Measurements from ENCODE around the gene APEX1.
"Not testable (repeated sequence)": the region's sequence is repeated elsewhere in the genome, so short reads cannot be mapped to it uniquely, and the experiment has no call there.

Gene APEX1

DNA sequence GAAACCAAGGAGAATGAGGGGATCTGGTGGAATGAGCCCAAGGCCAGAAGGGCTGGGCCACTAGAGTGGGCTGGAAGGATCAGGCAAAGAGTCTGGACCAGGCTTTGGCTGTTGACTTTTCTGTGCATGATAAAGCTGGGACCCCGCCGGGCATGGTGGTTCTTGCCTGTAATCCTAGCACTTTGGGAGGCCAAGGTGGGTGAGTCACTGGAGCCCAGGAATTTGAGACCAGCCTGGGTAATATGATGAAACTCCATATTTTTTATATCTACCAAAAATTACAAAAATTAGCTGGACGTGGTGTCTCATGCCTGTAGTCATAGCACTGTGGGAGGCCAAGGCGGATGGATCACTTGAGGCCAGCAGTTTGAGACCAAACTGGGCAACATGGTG is 18.7 kb upstream of the APEX1 start:
- DNase-seq = no peak

DNA sequence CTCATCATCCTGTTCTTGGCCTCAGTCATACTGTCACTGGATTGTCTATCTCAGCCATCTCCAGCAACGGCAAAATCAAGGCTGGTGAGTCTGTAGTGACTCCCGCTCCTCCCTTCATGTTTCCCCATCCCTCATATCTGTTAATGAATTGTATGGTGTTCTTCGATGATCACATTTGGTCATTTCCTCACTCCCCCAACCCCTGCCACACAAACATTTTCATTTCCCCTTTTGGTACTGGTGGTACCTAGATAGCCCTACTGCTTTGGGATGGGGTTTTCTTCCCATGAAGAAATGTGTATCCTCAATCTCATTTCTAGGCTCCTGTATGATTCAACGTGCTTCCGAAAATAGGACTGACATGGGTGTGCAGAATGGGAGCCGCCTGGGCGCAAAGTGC is 16.4 kb upstream of the APEX1 start:
- DNase-seq = no peak

DNA sequence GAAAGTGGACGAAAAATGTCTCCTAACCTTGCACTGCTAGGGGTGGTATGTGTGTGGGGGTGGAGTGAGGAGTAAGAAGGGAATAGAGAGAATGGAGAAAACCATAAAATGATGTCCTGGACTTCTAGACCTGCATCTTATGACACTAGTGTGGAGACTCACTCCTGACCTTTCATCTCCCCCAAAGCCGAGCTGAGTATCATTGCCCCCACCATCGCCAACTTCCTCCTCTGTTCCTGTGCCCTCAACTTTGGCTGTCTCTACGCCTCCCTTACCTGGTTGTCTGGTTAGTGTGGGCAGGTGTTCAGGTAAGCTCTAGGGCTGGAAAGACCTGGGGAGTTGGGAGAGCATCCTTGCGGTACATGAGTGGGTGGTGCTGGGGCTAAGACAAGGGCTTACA is 14.6 kb upstream of the APEX1 start:
- no peak for DNase-seq

DNA sequence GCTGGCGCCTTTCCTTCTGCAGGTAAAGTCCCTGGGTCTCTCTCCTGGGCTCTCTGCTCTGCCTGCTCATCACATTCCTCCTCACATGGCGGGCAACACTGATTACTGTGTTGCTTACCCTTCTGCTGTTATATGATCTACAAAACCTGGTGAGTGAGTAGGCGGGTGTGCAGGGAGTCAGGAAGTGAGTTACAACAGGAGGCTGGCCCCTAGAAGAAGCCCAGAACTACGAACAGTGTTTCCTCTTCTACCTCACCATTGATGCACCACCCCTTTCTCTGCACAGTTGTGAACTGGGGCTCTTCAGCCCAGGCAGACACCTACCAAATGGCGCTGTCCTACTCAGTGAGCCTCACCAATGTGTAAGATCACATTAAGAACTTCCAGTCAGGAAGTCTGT is 14.1 kb upstream of the APEX1 start:
- DNase-seq = peak; percentile 33

DNA sequence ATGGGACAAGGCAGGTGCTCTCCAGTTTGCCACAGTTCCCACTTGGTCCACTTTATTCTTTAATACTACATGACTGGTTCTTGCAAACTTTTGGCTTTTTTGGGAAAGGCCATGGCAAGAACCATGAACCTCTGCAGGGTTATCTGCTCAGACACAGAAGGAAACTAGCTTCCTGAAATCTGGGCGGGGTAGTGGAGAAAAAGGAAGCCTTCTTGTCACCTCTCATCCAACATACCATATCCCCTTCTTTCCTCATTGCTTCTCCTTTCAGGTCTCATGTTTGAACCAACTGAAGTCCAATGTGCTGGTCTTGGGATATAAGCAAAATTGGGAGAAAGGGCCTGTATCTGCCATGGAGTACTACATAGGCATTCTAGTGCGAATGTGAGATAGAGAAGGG is 13.6 kb upstream of the APEX1 start:
- no peak for DNase-seq

DNA sequence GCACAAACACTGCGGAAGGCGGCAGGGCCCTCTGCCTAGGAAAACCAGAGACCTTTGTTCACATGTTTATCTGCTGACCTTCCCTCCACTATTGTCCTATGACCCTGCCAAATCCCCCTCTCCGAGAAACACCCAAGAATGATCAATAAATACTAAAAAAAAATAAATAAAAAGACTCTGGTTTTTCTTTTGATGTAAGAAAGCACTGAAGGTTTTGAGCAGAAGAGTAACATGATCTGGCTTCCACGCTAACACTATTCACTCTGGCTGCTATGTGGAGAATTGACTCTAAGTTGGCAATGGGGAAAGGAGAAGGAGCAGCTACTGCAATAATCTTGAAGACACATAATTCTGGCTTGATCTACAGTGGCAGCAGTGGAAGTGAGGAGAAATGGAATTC is 11.4 kb upstream of the APEX1 start:
- not testable (repeated sequence) for DNase-seq

DNA sequence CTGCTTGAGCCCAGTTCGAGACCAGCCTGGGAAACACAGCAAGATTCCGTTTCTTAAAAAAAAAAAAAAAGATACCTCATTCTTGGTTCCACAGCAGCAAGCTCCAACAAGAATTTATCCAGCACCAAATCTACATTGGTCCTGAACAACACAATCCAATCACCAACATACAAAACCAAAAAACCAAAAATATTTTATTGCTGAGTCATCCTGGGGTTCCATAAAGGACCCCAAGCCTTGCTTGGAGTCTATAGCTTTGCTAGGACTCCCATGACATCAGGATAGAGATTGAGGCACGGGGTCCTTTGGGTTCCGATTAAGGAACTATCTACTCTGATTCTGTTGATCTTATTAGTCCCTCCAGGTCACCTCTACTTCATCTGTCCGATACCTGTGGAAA is 8.1 kb upstream of the APEX1 start:
- DNase-seq = no peak

DNA sequence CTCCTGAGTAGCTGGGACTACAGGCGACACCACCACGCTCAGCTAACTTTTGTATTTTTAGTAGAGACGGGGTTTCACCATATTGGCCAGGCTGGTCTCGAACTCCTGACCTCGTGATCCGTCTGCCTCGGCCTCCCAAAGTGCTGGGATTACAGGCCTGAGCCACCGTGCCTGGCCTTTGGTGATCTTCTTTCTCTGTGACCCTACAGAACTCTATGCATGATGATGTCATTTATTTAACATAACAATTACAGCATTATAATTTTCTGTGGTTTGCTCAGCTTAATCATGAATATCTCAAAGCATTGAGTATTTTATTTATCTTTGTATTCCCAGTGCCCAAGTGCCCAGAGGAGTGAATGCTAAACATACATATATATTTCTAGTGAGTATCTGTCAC is 2.2 kb upstream of the APEX1 start:
- not testable (repeated sequence) for DNase-seq

DNA sequence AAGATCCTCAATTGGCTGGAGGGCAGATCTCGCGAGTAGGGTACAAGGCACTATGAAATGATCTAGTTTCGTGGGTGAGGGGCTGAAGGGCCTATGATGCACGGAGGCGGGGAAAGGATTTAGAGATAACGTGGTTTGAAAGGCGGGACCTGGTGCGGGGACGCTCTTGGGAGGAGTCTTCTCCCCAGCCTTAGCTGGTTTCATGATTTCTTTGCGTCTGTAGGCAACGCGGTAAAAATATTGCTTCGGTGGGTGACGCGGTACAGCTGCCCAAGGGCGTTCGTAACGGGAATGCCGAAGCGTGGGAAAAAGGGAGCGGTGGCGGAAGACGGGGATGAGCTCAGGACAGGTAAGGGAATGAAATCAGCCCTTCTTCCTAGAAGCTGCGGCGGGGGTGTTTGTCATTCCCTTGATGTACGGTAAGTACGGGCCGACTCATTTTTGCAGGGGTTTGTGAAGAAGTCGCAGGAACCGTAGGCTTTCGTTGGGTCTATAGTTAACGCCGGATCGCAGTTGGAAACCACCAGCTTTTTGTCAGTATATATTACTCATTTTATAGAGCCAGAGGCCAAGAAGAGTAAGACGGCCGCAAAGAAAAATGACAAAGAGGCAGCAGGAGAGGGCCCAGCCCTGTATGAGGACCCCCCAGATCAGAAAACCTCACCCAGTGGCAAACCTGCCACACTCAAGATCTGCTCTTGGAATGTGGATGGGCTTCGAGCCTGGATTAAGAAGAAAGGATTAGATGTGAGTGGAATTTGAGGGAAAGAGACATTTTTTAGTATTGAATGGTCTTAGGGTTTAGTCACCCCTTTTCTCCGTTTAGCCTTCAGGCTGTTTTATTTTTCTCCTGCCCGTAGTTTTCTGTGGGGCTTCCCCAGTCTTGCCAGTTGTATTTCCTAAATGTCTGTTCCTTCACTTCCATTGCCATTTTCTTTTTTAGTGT is 602 bp downstream of the APEX1 start:
- DNase-seq = peak; percentile 64

DNA sequence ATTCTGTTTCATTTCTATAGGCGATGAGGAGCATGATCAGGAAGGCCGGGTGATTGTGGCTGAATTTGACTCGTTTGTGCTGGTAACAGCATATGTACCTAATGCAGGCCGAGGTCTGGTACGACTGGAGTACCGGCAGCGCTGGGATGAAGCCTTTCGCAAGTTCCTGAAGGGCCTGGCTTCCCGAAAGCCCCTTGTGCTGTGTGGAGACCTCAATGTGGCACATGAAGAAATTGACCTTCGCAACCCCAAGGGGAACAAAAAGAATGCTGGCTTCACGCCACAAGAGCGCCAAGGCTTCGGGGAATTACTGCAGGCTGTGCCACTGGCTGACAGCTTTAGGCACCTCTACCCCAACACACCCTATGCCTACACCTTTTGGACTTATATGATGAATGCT is 1.9 kb downstream of the APEX1 start:
- peak; percentile 64 for DNase-seq

DNA sequence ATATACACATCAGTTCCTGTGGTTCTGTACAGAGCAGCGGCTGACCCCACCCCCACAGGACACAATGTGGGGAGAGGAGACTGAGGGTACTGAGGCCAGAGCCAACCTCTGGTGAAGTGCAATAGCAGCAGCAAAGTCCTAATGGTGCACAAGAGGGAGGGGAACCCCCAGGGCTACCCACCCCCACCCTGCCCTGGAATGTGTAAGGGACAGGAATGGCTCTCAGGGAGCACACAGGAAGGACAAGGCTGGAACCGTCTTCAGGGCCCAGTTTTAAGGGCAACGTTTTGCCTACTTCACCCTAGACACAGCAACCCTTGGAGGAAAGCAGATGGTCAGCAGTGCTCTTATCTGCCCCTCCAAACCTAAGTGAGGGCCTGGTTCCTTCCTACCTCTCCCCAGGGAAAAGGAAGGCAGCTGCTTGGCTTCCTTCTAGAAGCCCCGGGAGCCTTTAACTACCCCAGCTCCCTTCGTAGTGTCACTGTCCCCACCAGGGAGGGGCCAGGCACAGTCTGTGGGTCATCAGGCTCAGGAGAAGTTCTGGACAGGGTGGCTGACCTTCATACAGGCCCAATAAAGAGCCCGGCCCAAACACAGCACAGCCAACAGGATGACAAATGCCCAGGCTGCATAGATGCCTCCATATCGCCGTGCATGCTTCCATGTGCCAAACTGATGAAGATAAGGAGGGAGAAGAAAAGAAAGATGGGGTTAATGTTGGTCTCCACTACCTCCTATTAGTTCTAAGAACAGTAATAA is 3.2 kb downstream of the APEX1 start:
- no peak for DNase-seq

DNA sequence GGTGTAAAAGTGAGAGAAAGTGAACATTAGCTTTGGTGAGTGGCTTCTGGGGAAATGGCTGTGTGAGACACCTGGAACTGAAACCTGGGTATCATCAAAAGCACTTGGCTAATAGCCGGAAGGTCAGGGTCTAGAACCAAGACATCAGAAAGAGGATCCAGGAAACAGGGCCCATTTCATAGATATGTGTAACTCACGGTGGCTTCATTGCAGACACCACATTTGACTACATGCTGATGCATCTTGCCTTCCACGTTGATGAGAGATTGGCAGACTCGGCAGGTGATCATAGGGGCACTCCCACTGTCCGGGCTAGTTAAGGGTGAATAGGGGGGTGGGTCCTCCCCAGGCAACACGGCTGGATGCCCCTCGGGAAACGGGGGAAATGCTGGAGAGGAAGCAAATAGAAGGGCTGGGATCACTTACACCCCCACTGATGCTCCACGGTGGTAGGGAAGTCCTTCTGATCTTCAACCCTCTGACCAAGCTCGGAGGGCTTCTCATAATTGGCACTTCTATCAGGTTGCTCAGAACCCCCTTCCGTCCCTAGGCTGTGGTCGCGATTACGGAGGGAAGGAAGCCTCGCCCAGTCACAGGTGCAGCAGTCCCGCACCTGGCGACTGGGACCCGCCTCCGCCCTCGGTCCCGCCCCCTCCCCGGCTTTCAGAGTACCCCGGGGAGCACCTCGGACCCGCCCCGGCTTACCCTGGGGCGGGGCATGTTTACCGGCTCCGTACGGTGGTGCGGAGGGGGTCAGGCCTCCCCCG is 5.6 kb downstream of the APEX1 start:
- DNase-seq = no peak

DNA sequence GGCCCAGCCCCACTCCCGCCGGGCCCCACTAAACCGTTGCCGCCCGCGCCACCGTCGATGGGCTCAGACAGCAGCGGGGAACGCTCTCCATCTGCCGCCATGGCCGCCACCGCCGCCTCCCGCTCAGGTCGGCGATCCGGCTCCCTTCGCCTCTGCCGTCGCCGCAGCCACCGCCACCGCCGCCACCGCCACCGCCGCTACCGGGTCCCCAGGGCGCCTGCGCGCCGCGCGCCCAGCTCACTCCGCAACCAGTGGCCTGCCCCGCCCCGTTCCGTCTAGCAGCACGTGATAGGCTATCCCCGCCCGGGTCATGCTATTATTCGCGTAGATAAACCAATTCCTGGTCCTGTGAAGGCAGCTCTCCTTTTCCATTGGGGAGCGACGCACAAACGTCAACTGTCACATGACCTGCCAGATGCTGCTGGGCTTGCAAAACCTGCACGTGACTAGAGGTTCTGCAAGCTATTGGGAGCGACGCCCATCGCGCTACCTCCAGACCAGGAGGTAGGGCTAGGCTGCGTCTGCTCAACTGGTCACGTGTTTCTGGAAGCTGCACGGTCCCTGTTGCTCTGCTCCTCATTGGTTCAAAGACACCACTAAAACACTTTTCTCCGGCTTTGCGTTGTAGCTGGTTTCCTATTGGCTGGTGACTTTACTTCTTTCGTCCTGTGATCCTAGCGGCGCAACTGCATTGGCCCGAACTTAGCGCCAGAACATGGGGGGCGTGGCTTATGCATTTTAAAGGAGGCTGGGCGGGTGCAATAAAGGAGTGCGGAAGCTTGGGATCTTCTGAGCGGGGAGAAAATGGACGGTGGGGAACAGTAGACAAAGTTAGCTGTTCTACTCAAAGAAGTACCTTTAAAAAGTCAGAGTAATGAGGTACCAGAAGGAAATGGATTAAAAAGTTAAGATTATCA is 6.5 kb downstream of the APEX1 start, which contains the start of gene PIP4P1:
Gene PIP4P1, minus strand, starts transcription at position 210 of the 917 bp plus-strand sequence. Its CDS starts 109 bp downstream, at position 101.
- peak; percentile 100 for DNase-seq

DNA sequence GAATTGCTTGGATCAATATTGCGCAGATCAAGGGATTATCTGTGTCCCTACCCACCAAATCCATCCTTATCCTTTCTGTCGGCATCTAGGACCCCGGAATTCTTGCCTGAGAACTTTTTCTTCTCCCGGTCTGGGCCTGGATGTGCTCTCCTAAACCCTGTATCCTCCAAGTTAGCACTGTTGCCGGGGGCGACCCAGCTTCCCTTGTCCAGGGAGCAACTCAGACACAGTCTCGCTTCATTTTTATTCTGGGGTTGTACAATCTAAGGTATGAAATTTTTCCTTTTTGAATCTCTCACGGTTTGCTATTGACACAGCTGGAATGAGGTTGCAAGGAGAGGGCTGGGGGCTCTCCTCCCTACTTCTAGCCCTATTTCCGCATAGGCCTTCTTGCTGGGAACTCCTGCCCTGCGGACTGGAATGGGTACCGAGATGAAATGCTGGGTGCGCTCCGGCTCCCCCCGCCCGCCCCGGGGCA is 13.8 kb downstream of the APEX1 start:
- DNase-seq = no peak

DNA sequence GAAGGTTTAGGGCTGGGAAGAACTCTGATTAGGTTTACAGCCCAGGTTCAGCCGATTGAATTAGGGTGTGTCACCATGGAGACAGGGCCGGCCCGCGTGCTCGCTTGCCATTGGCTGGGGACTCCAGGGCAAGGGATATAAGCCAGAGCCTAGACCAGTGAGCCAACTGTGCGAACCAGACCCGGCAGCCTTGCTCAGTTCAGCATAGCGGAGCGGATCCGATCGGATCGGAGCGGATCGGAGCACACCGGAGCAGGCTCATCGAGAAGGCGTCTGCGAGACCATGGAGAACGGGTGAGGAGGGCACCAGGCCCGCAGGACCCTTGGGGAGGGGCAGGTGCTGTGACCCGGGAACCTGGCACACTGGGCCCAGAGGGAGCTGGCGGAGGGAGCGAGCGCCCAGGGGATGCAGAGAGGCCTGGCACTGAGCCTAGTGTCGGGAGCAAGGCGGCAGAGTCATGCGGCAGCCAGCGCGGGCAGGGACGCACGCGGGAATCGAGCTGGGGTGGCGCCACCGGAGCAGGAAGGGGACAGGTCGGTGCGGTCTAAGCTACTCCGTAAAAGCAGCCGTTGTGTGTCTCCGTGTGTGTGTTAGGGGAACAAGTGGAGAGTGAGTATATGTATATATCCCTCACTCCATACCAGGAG is 14.3 kb downstream of the APEX1 start, which contains the start of gene PNP:
Gene PNP, plus strand, starts transcription at position 165 of the 648 bp plus-strand sequence. Its CDS starts 119 bp downstream, at position 284.
- peak; percentile 60 for DNase-seq

DNA sequence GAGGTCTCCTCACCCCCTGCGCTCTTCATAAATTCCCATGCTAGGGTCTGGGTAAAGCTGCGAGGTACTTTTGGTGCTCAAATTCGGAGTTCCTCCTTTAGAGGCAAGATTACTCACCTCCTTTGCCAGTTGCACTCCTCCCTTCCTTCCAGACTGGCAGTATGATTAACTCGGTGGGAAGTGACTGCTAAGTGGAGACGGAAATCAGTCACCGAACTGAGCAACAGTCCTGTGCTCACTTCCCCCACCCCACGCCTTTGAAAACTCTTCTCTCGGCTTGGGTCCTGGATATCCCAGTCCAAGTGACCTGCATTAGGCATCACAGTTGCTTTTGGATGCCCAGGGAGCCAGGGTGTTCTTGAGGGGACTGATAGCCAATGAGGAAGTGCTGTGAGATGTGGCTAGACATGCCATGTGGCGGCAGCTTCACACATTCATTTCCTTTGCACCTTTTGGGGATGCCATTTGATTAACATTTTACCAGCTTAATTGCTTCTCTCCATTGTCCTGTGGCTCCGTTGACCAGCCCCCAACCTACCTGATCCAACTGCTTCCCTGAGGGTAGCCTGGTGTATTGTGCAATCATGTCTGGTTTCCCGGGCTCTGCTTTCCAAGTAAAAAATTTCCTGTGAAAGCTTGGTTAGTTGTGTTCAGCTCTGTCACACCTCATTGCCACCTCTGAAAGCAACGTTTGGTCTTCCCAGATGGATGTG is 15.0 kb downstream of the APEX1 start:
- DNase-seq = peak; percentile 61

DNA sequence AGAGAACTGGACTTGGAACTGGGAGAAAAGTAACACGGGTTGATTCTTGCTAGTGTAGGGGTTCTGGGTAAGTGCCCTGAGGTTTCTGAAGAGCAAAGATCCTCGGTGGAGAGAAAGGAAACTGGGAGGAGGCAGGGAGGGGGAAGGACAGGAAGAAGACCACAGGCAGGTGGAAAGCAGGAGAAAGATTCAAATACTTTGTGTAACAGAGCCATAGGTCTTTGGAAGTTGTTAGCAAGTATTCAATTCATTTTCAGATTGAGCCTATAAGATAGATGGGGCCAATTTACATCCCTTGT is 15.5 kb downstream of the APEX1 start:
- DNase-seq = no peak

DNA sequence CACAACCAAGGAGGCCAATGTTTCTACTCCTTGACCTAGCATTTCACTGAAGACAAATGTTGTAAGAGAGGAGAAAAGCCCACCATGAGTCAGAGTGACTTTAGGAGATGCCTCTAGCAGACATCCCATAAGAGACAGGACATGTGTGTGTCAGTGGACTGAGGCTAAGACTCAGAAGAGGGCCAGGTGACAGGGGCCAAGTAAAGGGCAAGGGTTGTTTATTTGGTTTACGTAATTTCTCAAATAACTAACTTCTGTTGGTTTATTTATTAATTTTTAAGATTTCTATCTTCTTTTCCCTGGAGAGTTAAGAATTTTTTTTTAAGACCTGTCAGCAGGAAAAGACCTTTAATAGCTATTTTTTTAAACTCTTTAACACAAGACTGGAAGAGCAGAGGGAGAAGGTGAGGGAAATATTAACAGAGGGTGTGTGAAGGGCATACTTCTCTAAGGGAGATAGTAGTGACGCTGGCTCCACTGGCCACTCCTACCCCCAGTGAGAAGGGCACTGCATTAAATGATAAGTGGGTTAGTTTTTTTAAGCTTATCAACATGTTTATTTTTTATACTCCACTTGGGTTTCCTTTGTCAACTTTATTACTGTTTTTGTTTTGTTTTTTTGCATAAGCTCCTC is 17.6 kb downstream of the APEX1 start:
- no peak for DNase-seq

DNA sequence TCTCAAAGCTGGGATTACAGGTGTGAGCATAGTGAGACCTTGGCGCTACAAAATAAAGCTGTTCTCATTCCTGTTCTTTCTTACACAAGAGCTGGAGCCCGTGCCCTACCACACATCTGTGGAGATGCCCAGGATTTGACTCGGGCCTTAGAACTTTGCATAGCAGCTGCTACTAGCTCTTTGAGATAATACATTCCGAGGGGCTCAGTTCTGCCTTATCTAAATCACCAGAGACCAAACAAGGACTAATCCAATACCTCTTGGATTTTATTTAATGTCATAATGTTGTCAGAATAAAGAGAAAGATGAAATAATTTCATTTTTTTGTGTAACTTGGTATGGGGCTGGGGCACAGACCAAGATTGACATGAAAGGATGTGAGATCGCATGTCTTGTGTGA is 21.8 kb downstream of the APEX1 start:
- no peak for DNase-seq

DNA sequence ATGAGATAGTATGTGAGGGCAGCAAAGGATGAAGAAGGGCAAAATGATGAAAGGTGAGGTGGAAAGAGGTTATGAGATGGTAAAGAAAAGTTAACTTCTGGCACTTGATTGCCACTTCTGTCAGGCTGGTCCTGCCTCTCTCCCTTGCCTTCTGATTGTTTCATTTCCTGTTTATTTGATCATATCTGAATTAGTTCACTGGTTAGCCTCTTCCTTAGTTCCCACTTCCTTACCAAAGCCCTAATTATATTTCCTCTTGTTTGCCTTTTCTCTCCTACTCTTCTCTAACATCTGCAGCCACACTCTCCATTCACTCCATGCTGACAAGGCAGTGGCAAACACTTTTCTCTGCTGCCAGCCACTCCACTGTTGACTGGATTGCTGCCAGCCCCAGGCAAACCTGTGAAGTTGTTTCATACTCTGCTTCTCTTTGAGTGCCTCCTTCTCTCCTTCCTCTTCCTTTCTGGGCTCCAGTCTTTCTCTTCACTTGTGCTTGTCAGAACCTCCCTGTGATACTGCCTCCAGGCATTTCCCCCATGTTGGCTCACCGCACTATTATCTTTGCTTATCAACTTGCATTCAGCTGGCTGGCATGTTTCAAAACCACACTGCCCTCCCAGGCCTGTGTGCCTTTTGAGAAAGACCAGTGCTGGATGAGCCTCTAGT is 22.3 kb downstream of the APEX1 start:
- peak; percentile 98 for DNase-seq

Data from GF-D8 (cell line).